Large intestine (tissue), 12 donors: ENCODE results near the gene TRIP12. TPM values are rescaled to one million over a fixed set of nuclear protein-coding genes. Genes with fewer than 3 reads are reported as not detected.
"Not testable (repeated sequence)": the region's sequence is repeated elsewhere in the genome, so short reads cannot be mapped to it uniquely, and the experiment has no call there.

Experiments used
- DNase-seq, 2 donors: peaks; one replicate each; pipeline versions ENCODE4 v3.0.0 to v3.0.0-alpha.2; 2013
- H3K27ac ChIP-seq: one replicate; pipeline ENCODE4 v1.5.1; 2013; ENCODE audit warnings: low read length
- H3K27me3 ChIP-seq: 2 replicates; pipeline ENCODE4 v1.6.1; 2013; ENCODE audit warnings: low read length; ENCODE audit not compliant: control insufficient read depth, insufficient read depth
- H3K36me3 ChIP-seq: 2 replicates; pipeline ENCODE4 v1.6.1; 2013; ENCODE audit warnings: low read length; ENCODE audit not compliant: control insufficient read depth, insufficient read depth
- H3K4me1 ChIP-seq: one replicate; pipeline ENCODE4 v1.6.1; 2013; ENCODE audit warnings: low read length; ENCODE audit not compliant: control insufficient read depth, insufficient read depth
- H3K4me3 ChIP-seq: one replicate; pipeline ENCODE4 v1.5.1; 2013; ENCODE audit warnings: low read length
- H3K9me3 ChIP-seq: one replicate; pipeline ENCODE4 v1.6.1; 2013; ENCODE audit warnings: mild to moderate bottlenecking, low read depth, low read length, moderate library complexity; ENCODE audit not compliant: control insufficient read depth
- WGBS: methylation state at CpG from one replicate; pipeline ENCODE4 v1.1.5; 2013; ENCODE audit warnings: low lambda C conversion rate; ENCODE audit not compliant: insufficient coverage; 5-methylcytosine and 5-hydroxymethylcytosine counted together
- long read RNA-seq, 11 donors: transcript quantifications; one replicate each; lab custom pipeline, GENCODE V29; 2026
- polyA plus RNA-seq: library from polyadenylated mRNA; unstranded; fragments of 120-200 nt; gene quantifications from one replicate; pipeline ENCODE4 v1.2.1, GENCODE V29; 2013

The TRIP12 gene
- 99.3 TPM for polyA plus RNA-seq
- long read RNA-seq, donor 1, result 0 reads
- long read RNA-seq, donor 2, partial matches to known transcripts, result 0 of 1 reads
- long read RNA-seq, donor 2, other reads (novel, unspliced or antisense), result 0 of 1 reads
- long read RNA-seq, donor 3, result 0 reads
- long read RNA-seq, donor 4, result 0 reads
- long read RNA-seq, donor 5, result 0 reads
- long read RNA-seq, donor 6, partial matches to known transcripts, result 0 of 2 reads
- long read RNA-seq, donor 6, other reads (novel, unspliced or antisense), result 0 of 2 reads
- long read RNA-seq, donor 7, partial matches to known transcripts, result 0 of 1 reads
- long read RNA-seq, donor 7, other reads (novel, unspliced or antisense), result 0 of 1 reads
- long read RNA-seq, donor 8, partial matches to known transcripts, result 7 of 7 reads
- long read RNA-seq, donor 8, other reads (novel, unspliced or antisense), result 0 of 7 reads
- long read RNA-seq, donor 9, result 0 reads
- long read RNA-seq, donor 10, partial matches to known transcripts, result 5 of 8 reads
- long read RNA-seq, donor 10, other reads (novel, unspliced or antisense), result 0 of 8 reads
- long read RNA-seq, donor 11, result 0 reads

DNA sequence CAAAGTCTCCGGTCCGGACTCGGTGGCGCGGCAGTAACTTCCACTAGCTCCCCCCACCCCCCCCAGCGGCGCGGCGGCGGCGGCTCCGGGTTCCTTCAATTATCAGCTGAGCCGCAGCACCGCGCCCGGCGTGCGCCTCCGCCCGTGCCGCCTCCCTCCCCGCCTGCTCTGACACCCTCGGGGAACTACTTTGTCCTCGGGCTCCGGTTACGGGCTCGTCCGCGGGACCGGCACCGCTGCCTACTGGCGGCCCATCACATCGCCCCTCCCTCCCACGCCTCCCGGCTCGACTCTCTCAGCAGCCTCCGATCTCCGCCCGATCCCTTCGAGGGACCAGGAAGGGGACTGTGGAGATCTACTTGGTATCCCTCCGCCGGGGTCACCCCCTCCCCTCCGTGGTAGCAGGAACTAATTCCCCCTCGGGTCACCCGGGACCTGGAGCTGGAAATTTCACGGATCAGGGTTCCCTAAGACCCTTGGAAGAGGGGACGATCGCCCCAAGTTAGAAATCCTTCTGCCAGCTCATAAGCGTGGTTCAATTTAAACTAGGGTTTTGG is at the start of gene TRIP12:
Gene TRIP12, minus strand, starts transcription at position 118 of the 557 bp plus-strand sequence. CDS start 41,930 bp downstream, outside the sequence.
- H3K27me3 ChIP-seq, result no peaks in the 10 kb centered on the region
- no peaks in the 10 kb centered on the region for H3K4me1 ChIP-seq
- WGBS, result no CpG with 5 or more reads among the region's 49 CpGs
- peaks cover 9% of the 10 kb centered on the region for H3K36me3 ChIP-seq
- H3K9me3 ChIP-seq, result no peaks in the 10 kb centered on the region
- H3K4me3 ChIP-seq, result peak within 1 kb of the TSS; percentile 77
- H3K27ac ChIP-seq, result peak within 1 kb of the TSS; percentile 90
- peak; percentile 93 to 99 for DNase-seq

DNA sequence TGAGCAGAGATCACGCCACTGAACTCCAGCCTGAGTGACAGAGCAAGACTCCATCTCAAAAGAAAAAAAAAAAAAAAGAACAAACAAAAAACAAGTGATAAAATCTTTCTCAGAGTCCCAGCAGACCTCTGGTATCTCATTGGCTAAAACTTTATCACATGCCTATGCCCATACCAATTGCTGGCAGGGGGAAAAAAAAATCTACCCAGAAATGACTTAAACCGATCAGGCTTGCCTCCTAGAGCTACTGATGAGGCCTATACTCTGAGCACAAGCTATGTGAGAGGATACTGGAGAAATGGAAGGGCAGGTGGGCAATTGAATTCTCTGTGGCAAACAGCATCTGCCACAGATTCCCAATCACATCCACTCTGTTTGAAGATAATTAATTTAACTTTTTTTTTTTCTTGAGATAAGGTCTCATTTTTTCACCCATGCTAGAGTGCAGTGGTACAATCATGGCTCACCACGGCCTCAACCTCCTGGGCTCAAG is 49.5 kb upstream of the TRIP12 start:
- DNase-seq, result no peak
- no peaks in the 10 kb centered on the region for H3K9me3 ChIP-seq
- 100% methylated on average over 1 of the region's 3 CpGs for WGBS
- H3K4me3 ChIP-seq, result no peak overlapping the region
- no peak overlapping the region for H3K27ac ChIP-seq
- no peaks in the 10 kb centered on the region for H3K27me3 ChIP-seq
- no peaks in the 10 kb centered on the region for H3K36me3 ChIP-seq
- H3K4me1 ChIP-seq, result no peaks in the 10 kb centered on the region

GRCh38 chr2:229970406-229970805 is 48.6 kb upstream of the TRIP12 start:
- Histone ChIP-seq H3K4me3 (no peak overlapping the region), H3K27me3 (no peaks in the 10 kb centered on the region), H3K9me3 (no peaks in the 10 kb centered on the region), H3K27ac (no peak overlapping the region), H3K36me3 (no peaks in the 10 kb centered on the region), H3K4me1 (no peaks in the 10 kb centered on the region)
- WGBS, result 100% methylated on average over 1 of the region's 3 CpGs
- no peak for DNase-seq

DNA sequence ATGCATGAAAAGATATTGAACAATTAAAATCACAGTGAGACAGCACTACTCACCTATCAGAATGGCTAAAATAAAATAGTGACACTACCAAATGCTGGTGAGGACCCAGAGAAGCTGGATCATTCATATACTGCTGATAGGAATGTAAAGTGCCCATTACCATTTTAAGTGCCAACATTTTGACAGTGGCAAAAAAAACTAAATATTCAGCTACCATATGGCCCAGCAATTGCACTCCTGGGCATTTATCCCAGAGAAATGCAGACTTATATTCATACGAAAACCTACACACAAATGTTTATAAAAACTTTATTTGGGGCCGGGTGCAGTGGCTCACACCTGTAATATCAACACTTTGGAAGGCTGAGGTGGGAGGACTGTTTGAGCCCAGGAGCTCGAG is 48.1 kb upstream of the TRIP12 start:
- 100% methylated on average over 1 of the region's 3 CpGs for whole genome bisulfite sequencing
- H3K36me3 ChIP-seq, result no peaks in the 10 kb centered on the region
- H3K4me3 ChIP-seq, result no peak overlapping the region
- no peaks in the 10 kb centered on the region for H3K4me1 ChIP-seq
- DNase-seq, result no peak
- no peak overlapping the region for H3K27ac ChIP-seq
- no peaks in the 10 kb centered on the region for H3K27me3 ChIP-seq
- no peaks in the 10 kb centered on the region for H3K9me3 ChIP-seq

GRCh38 chr2:229963596-229963995 is 41.8 kb upstream of the TRIP12 start:
- H3K27me3 ChIP-seq, H3K9me3 ChIP-seq, DNase-seq, H3K27ac ChIP-seq, H3K36me3 ChIP-seq, H3K4me1 ChIP-seq, H3K4me3 ChIP-seq: not testable (repeated sequence)
- no CpG with 5 or more reads among the region's 9 CpGs for WGBS

GRCh38 chr2:229956491-229956890 is 34.7 kb upstream of the TRIP12 start:
- H3K27me3 ChIP-seq, result no peaks in the 10 kb centered on the region

GRCh38 chr2:229955663-229956062 is 33.9 kb upstream of the TRIP12 start:
- DNase-seq, result no peak
- Histone ChIP-seq H3K27ac (no peak overlapping the region), H3K9me3 (no peaks in the 10 kb centered on the region), H3K4me1 (no peaks in the 10 kb centered on the region), H3K4me3 (no peak overlapping the region), H3K36me3 (no peaks in the 10 kb centered on the region), H3K27me3 (no peaks in the 10 kb centered on the region)
- WGBS, result 100% methylated on average over 1 of the region's 1 CpG

More at GRCh38 chr2:229956491-229956890, 34.7 kb upstream of the TRIP12 start:
- 83% methylated on average over 1 of the region's 3 CpGs for WGBS
- no peak overlapping the region for H3K4me3 ChIP-seq
- H3K27ac ChIP-seq, result no peak overlapping the region
- no peak for DNase-seq
- no peaks in the 10 kb centered on the region for H3K9me3 ChIP-seq
- no peaks in the 10 kb centered on the region for H3K4me1 ChIP-seq
- no peaks in the 10 kb centered on the region for H3K36me3 ChIP-seq

GRCh38 chr2:229952256-229952835 is 30.5 kb upstream of the TRIP12 start:
- H3K4me3 ChIP-seq, result no peak overlapping the region

GRCh38 chr2:229947544-229947943 is 25.7 kb upstream of the TRIP12 start:
- no peaks in the 10 kb centered on the region for H3K4me1 ChIP-seq
- no CpG with 5 or more reads among the region's 1 CpG for WGBS
- no peaks in the 10 kb centered on the region for H3K9me3 ChIP-seq
- no peaks in the 10 kb centered on the region for H3K27me3 ChIP-seq
- H3K4me3 ChIP-seq, result no peak overlapping the region
- no peak overlapping the region for H3K27ac ChIP-seq
- no peak for DNase-seq
- H3K36me3 ChIP-seq, result no peaks in the 10 kb centered on the region

More at GRCh38 chr2:229952256-229952835, 30.5 kb upstream of the TRIP12 start:
- H3K4me1 ChIP-seq, result no peaks in the 10 kb centered on the region
- no peak for DNase-seq
- no peak overlapping the region for H3K27ac ChIP-seq
- no peaks in the 10 kb centered on the region for H3K36me3 ChIP-seq
- H3K27me3 ChIP-seq, result no peaks in the 10 kb centered on the region
- WGBS, result no CpG with 5 or more reads among the region's 6 CpGs
- no peaks in the 10 kb centered on the region for H3K9me3 ChIP-seq

GRCh38 chr2:229945975-229946374 is 24.2 kb upstream of the TRIP12 start:
- no peaks in the 10 kb centered on the region for H3K4me1 ChIP-seq
- H3K36me3 ChIP-seq, result no peaks in the 10 kb centered on the region
- no peaks in the 10 kb centered on the region for H3K27me3 ChIP-seq
- no peaks in the 10 kb centered on the region for H3K9me3 ChIP-seq
- 90% methylated on average over 2 of the region's 8 CpGs for WGBS
- no peak for DNase-seq
- no peak overlapping the region for H3K4me3 ChIP-seq
- H3K27ac ChIP-seq, result no peak overlapping the region
